Smooth muscle cell (in vitro differentiated cells): ENCODE data around the gene EFR3B. TPM values are rescaled to one million over a fixed set of nuclear protein-coding genes. Genes with fewer than 3 reads are reported as not detected.

Experiments
- DNase-seq: peaks from one replicate; lab custom pipeline; 2025; ENCODE audit not compliant: unreplicated experiment; lab: John Stamatoyannopoulos, UW
- H2AFZ ChIP-seq: fragments of 200-600 bp; sonication (generic); 2 replicates; pipeline ENCODE4 v1.6.0; 2016; ENCODE audit warnings: antibody characterized with exemption, low read depth, mild to moderate bottlenecking
- H3F3A ChIP-seq: fragments of 200-600 bp; sonication (generic); 2 replicates; pipeline ENCODE4 v1.6.0; 2017; ENCODE audit warnings: antibody characterized with exemption, low read depth
- H3K27ac ChIP-seq: fragments of 200-600 bp; sonication (generic); 2 replicates; pipeline ENCODE4 v1.5.1; 2016; ENCODE audit warnings: low read depth, mild to moderate bottlenecking
- H3K27me3 ChIP-seq: fragments of 200-600 bp; sonication (generic); 2 replicates; pipeline ENCODE4 v1.6.1; 2016; ENCODE audit warnings: low read depth, mild to moderate bottlenecking
- H3K36me3 ChIP-seq: fragments of 200-600 bp; sonication (generic); 2 replicates; pipeline ENCODE4 v1.5.1; 2016; ENCODE audit warnings: low read depth
- H3K4me1 ChIP-seq: fragments of 200-600 bp; sonication (generic); 2 replicates; pipeline ENCODE4 v1.5.1; 2016; ENCODE audit warnings: low read depth
- H3K4me2 ChIP-seq: fragments of 200-600 bp; sonication (generic); 2 replicates; pipeline ENCODE4 v1.6.0; 2016; ENCODE audit warnings: mild to moderate bottlenecking
- H3K4me3 ChIP-seq: fragments of 200-600 bp; sonication (generic); 2 replicates; pipeline ENCODE4 v1.5.1; 2016; ENCODE audit warnings: mild to moderate bottlenecking
- H3K79me2 ChIP-seq: fragments of 200-600 bp; sonication (generic); 2 replicates; pipeline ENCODE4 v1.6.0; 2016; ENCODE audit warnings: low read depth, mild to moderate bottlenecking
- H3K9ac ChIP-seq: fragments of 200-600 bp; sonication (generic); 2 replicates; pipeline ENCODE4 v1.6.0; 2016; ENCODE audit warnings: low read depth
- H3K9me3 ChIP-seq: fragments of 200-600 bp; sonication (generic); replicated peaks from 2 replicates; pipeline ENCODE4 v1.5.1; 2016; ENCODE audit warnings: low read depth
- H4K20me1 ChIP-seq: fragments of 200-600 bp; sonication (generic); 2 replicates; pipeline ENCODE4 v1.6.0; 2016; ENCODE audit warnings: low read depth
- WGBS: methylation state at CpG from one replicate; pipeline ENCODE4 v1.1.7; 2016; ENCODE audit warnings: low lambda C conversion rate; 5-methylcytosine and 5-hydroxymethylcytosine counted together
- polyA plus RNA-seq: library from polyadenylated mRNA; unstranded; fragments of >200 nt; fragmentation: Nextera tagmentation; extraction: Ambion mirVana; gene quantifications from 2 replicates; pipeline ENCODE4 v1.2.1, GENCODE V29; 2016
- total RNA-seq: library from RNA; depleted of rRNA; stranded (reverse); fragments of >200 nt; gene quantifications from 2 replicates; pipeline ENCODE4 v1.2.3, GENCODE V29; 2014
- TF ChIP-seq, protein P1 (sequence below): fragments of 200-600 bp; sonication (generic); IDR thresholded peaks from 2 replicates; pipeline ENCODE4 v1.5.1; 2017; ENCODE audit warnings: borderline replicate concordance, mild to moderate bottlenecking, antibody characterized with exemption; ENCODE audit not compliant: insufficient read depth, poor library complexity, severe bottlenecking

Gene EFR3B
- total and polyA plus RNA-seq, 2 experiments from 2014 or later: 4.0 to 5.2 TPM

DNA sequence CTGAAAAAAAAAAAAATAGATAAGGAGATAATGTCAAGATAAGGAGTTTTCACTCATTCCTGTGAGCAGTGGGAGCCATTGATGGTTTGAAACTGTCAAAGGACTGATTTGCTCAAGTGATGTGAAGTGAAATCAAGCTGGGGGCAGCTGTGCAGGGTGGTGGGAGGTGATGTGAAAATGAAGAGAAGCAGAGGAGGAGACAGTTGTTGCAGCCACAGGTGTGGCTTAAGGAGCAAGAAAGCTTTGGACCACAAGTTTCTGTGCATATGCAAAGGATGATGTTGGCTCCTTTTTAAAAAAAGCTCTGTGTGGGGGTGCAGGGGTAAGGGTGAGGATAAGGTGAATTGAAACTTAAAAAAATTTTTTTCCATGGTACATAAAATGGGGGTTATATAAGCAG, 8.3 kb downstream of the EFR3B start:
- Histone ChIP-seq H3K9me3 (no peaks in the 10 kb centered on the region), H3K4me3 (no peak overlapping the region), H3K27ac (no peak overlapping the region), H4K20me1 (peaks cover 27% of the 10 kb centered on the region), H3F3A (no peaks in the 10 kb centered on the region), H3K9ac (no peak overlapping the region), H2AFZ (no peak overlapping the region), H3K4me2 (no peak overlapping the region), H3K4me1 (peaks cover 3% of the 10 kb centered on the region), H3K27me3 (no peaks in the 10 kb centered on the region), H3K79me2 (peaks cover 3% of the 10 kb centered on the region), H3K36me3 (no peaks in the 10 kb centered on the region)
- TF ChIP-seq, protein P1, sequence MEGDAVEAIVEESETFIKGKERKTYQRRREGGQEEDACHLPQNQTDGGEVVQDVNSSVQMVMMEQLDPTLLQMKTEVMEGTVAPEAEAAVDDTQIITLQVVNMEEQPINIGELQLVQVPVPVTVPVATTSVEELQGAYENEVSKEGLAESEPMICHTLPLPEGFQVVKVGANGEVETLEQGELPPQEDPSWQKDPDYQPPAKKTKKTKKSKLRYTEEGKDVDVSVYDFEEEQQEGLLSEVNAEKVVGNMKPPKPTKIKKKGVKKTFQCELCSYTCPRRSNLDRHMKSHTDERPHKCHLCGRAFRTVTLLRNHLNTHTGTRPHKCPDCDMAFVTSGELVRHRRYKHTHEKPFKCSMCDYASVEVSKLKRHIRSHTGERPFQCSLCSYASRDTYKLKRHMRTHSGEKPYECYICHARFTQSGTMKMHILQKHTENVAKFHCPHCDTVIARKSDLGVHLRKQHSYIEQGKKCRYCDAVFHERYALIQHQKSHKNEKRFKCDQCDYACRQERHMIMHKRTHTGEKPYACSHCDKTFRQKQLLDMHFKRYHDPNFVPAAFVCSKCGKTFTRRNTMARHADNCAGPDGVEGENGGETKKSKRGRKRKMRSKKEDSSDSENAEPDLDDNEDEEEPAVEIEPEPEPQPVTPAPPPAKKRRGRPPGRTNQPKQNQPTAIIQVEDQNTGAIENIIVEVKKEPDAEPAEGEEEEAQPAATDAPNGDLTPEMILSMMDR: no peak
- no peak for DNase-seq

DNA sequence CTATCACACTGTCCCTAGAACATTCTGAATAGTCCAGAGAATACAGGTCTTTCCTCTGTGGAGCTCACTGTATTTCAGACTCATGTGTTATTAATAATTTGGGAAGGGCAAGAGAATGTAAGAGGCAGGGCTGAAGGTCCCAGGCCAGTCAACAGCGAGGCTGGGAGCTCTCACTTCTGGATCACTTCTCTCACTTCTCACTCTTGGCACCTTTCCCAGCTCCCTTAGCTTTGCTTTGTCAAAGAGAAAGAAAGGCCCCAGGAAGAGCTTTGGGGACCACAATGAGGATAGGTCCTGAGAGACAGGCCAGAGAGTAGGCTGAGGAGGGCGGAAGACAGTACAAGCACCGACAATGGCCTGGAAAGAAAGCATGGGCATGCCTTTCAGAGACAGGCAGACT, 11.2 kb downstream of the EFR3B start:
- Histone ChIP-seq H4K20me1 (peaks cover 31% of the 10 kb centered on the region), H3K4me2 (no peak overlapping the region), H3K4me1 (peaks cover 3% of the 10 kb centered on the region), H3K4me3 (no peak overlapping the region), H3K9ac (no peak overlapping the region), H3K9me3 (no peaks in the 10 kb centered on the region), H3K36me3 (no peaks in the 10 kb centered on the region), H3K79me2 (no peaks in the 10 kb centered on the region), H2AFZ (no peak overlapping the region), H3K27ac (no peak overlapping the region), H3K27me3 (no peaks in the 10 kb centered on the region), H3F3A (no peaks in the 10 kb centered on the region)
- TF ChIP-seq, protein P1: no peak
- no peak for DNase-seq
- 97% methylated on average over 3 of the region's 3 CpGs for WGBS

DNA sequence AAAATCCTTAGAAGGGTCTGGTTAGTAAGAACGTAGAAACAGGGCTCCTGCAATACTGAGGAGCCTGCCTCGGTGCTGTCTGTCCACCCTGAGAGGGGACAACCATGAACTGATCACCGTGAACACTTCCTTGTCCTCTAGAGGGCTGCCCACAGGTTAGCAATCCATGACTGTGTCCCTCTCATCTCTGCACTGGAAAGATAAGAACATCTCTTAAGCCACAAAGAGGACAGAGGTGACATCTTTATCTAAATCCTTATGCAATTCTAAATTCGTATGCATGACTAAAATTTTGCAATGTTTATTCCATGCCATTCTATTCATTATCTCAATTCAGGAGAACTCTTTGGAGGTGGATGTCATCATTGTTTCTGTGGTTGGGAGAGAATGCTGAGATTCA, 12.8 kb downstream of the EFR3B start:
- no peaks in the 10 kb centered on the region for H3K9me3 ChIP-seq
- no peaks in the 10 kb centered on the region for H3F3A ChIP-seq
- TF ChIP-seq, protein P1: no peak
- H3K36me3 ChIP-seq: no peaks in the 10 kb centered on the region
- H4K20me1 ChIP-seq: peaks cover 23% of the 10 kb centered on the region
- H3K4me2 ChIP-seq: no peak overlapping the region
- no peak overlapping the region for H2AFZ ChIP-seq
- H3K9ac ChIP-seq: no peak overlapping the region
- peaks cover 3% of the 10 kb centered on the region for H3K4me1 ChIP-seq
- H3K4me3 ChIP-seq: no peak overlapping the region
- WGBS: 76% methylated on average over 4 of the region's 4 CpGs
- no peak for DNase-seq
- H3K27ac ChIP-seq: no peak overlapping the region
- no peaks in the 10 kb centered on the region for H3K27me3 ChIP-seq
- no peaks in the 10 kb centered on the region for H3K79me2 ChIP-seq

DNA sequence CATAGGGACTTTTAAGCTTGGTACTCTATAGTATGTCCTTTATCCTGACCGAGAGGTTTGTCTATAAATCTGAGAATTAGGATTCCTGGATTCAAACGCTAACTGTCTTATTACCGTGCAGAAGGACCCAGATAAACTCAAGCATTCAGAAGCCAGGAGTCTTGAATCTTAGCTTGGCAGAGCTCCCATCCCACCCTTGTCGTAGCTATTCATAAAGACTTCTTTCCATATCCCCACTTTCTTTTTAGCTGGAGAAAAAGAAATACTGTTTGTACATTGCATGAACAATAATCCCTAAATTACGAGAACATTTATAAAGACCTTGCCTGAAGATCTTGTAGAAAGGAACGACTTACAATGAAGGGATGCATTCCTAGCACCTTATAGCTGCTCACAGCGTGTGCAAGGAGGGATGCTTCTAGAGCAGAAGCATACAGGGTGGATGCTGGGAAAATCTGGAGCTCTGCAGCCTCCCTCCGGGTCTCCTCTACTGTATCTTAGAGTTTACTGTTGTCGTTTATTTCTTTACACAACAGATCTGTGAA, 13.6 kb downstream of the EFR3B start:
- no peaks in the 10 kb centered on the region for H3K9me3 ChIP-seq
- peaks cover 3% of the 10 kb centered on the region for H3K4me1 ChIP-seq
- WGBS: 94% methylated on average over 9 of the region's 9 CpGs
- DNase-seq: no peak
- TF ChIP-seq, protein P1: no peak
- H3K27ac ChIP-seq: no peak overlapping the region
- H3K4me2 ChIP-seq: no peak overlapping the region
- H2AFZ ChIP-seq: no peak overlapping the region
- H3K27me3 ChIP-seq: no peaks in the 10 kb centered on the region
- no peaks in the 10 kb centered on the region for H3K36me3 ChIP-seq
- H3K79me2 ChIP-seq: no peaks in the 10 kb centered on the region
- no peak overlapping the region for H3K9ac ChIP-seq
- H3K4me3 ChIP-seq: no peak overlapping the region
- no peaks in the 10 kb centered on the region for H3F3A ChIP-seq
- peaks cover 20% of the 10 kb centered on the region for H4K20me1 ChIP-seq
